MCF 10A (cell line): ENCODE data around the gene FAM241B. TPM values are rescaled to one million over a fixed set of nuclear protein-coding genes. Genes with fewer than 3 reads are reported as not detected.

Experiments
- BruUV-seq: library from RNA; stranded (reverse); fragments of 400-500 nt; replicated peaks from 2 replicates; lab custom pipeline; 2021; lab: Mats Ljungman, UMichigan
- CTCF ChIA-PET: fragments of 300-600 bp; sonication (Branson Sonifier 250); formaldehyde crosslinking; extraction: SDS; loops from one replicate; lab custom pipeline; 2021; ENCODE audit warnings: antibody characterized with exemption, inconsistent platforms; lab: Yijun Ruan, JAX
- POLR2A ChIA-PET: fragments of 300-600, 350-650 bp; sonication (Branson Sonifier 250); formaldehyde crosslinking; extraction: SDS; loops from one replicate; lab custom pipeline; 2020; ENCODE audit warnings: antibody characterized with exemption, inconsistent platforms; lab: Yijun Ruan, JAX
- DNase-seq: peaks from one replicate; pipeline ENCODE4 v3.0.0-alpha.2; 2018; ENCODE audit not compliant: unreplicated experiment
- H3K27ac Mint-ChIP-seq: one replicate; pipeline ENCODE4 v1.8.0; 2022; ENCODE audit warnings: mild to moderate bottlenecking, low read depth, mixed read lengths; ENCODE audit not compliant: unreplicated experiment
- H3K27me3 Mint-ChIP-seq: one replicate; pipeline ENCODE4 v1.8.0; 2022; ENCODE audit warnings: mixed read lengths; ENCODE audit not compliant: insufficient read depth, unreplicated experiment
- H3K36me3 Mint-ChIP-seq: one replicate; pipeline ENCODE4 v1.8.0; 2022; ENCODE audit warnings: mild to moderate bottlenecking, moderate library complexity, mixed read lengths; ENCODE audit not compliant: insufficient read depth, unreplicated experiment
- H3K4me1 Mint-ChIP-seq: one replicate; pipeline ENCODE4 v1.8.0; 2022; ENCODE audit warnings: mixed read lengths; ENCODE audit not compliant: insufficient read depth, unreplicated experiment
- H3K4me3 Mint-ChIP-seq: one replicate; pipeline ENCODE4 v1.8.0; 2022; ENCODE audit warnings: mild to moderate bottlenecking, moderate library complexity, mixed read lengths; ENCODE audit not compliant: unreplicated experiment
- H3K9me3 Mint-ChIP-seq: one replicate; pipeline ENCODE4 v1.8.0; 2022; ENCODE audit warnings: mixed read lengths; ENCODE audit not compliant: unreplicated experiment
- CTCF ChIP-seq: fragments of 200-600 bp; IDR thresholded peaks from one replicate; pipeline ENCODE4 v1.8.0; 2022; ENCODE audit warnings: antibody characterized with exemption, mild to moderate bottlenecking; ENCODE audit not compliant: unreplicated experiment
- intact Hi-C: fragments of 100-400 bp; cut with micrococcal nuclease; formaldehyde crosslinking; loops from 2 replicates; pipeline ENCODE4 v1.14.1; 2022
- total RNA-seq: library from RNA; stranded (reverse); gene quantifications from 2 replicates; pipeline ENCODE4 v1.2.3, GENCODE V29; 2022

Gene FAM241B
- total RNA-seq, 1 experiment from 2014 or later, result 7.5 TPM

GRCh38 chr10:69642747-69643146, 12.7 kb downstream of the FAM241B start:
- H3K27me3 Mint-ChIP-seq, result no peaks in the 10 kb centered on the region
- ChIA-PET CTCF (interaction anchor here (0.5 to 11.8 kb wide), 11 partner anchors 13 to 817 kb away, joined by 3 to 248 read pairs (median 8); partner anchors contain the start of gene COL13A1), POLR2A (no interaction called here)
- H3K4me1 Mint-ChIP-seq, result peaks cover 23% of the 10 kb centered on the region
- intact Hi-C loops, result loop anchor here (10.0 kb wide), 1 partner anchor 312 kb away; no protein-coding TSS in a partner anchor
- BruUV-seq, result no TSS peak
- H3K36me3 Mint-ChIP-seq, result peaks cover 6% of the 10 kb centered on the region
- no peak overlapping the region for H3K4me3 Mint-ChIP-seq
- H3K9me3 Mint-ChIP-seq, result no peaks in the 10 kb centered on the region
- TF ChIP-seq CTCF, result no peak
- no peak overlapping the region for H3K27ac Mint-ChIP-seq
- DNase-seq, result no peak

GRCh38 chr10:69643779-69644657, 14.0 kb downstream of the FAM241B start:
- H3K4me3 Mint-ChIP-seq, result no peak overlapping the region
- POLR2A ChIA-PET, result interaction anchor here (0.7 kb wide), 1 partner anchor 31 kb away, joined by 3 read pairs; no protein-coding TSS in a partner anchor

GRCh38 chr10:69644658-69645295, 14.7 kb downstream of the FAM241B start:
- Mint-ChIP-seq H3K9me3 (no peaks in the 10 kb centered on the region), H3K36me3 (peaks cover 14% of the 10 kb centered on the region), H3K4me3 (no peak overlapping the region), H3K27me3 (no peaks in the 10 kb centered on the region), H3K27ac (no peak overlapping the region), H3K4me1 (peaks cover 15% of the 10 kb centered on the region)
- peak; percentile 73 for DNase-seq
- BruUV-seq, result no TSS peak
- POLR2A ChIA-PET, result no interaction called here
- intact Hi-C loops, result loop anchor here (1.0 to 10.0 kb wide), 4 partner anchors 73 to 310 kb away; partner anchors contain the start of gene COL13A1
- CTCF ChIA-PET, result interaction anchor here (0.5 to 11.8 kb wide), 21 partner anchors 8 to 471 kb away, joined by 3 to 248 read pairs (median 4); partner anchors contain the start of gene FAM241B
- TF ChIP-seq CTCF, result peak; percentile 88

More at GRCh38 chr10:69643779-69644657, 14.0 kb downstream of the FAM241B start:
- Mint-ChIP-seq H3K27me3 (no peaks in the 10 kb centered on the region), H3K36me3 (peaks cover 8% of the 10 kb centered on the region), H3K27ac (no peak overlapping the region), H3K4me1 (peaks cover 23% of the 10 kb centered on the region), H3K9me3 (no peaks in the 10 kb centered on the region)
- DNase-seq, result no peak
- intact Hi-C loops, result loop anchor here (1.0 to 10.0 kb wide), 4 partner anchors 73 to 311 kb away; partner anchors contain the start of gene COL13A1
- no TSS peak for BruUV-seq
- CTCF ChIA-PET, result interaction anchor here (0.6 to 11.8 kb wide), 23 partner anchors 9 to 472 kb away, joined by 3 to 248 read pairs (median 4); partner anchors contain the start of genes COL13A1 and FAM241B
- no peak for TF ChIP-seq CTCF
